Stimulated activated CD4-positive, alpha-beta T cell treated with anti-CD3 and anti-CD28 coated beads, TNF-alpha, amount 100 ng/mL, for 24 hours (primary cell): ENCODE measurements around the gene RPS6KL1.

Experiments
- DNase-seq, 3 experiments: peaks; one replicate each; pipeline ENCODE4 v3.0.0-alpha.2; 2020; ENCODE audit warnings: low read depth in 3 of 3

The RPS6KL1 gene, protein sequence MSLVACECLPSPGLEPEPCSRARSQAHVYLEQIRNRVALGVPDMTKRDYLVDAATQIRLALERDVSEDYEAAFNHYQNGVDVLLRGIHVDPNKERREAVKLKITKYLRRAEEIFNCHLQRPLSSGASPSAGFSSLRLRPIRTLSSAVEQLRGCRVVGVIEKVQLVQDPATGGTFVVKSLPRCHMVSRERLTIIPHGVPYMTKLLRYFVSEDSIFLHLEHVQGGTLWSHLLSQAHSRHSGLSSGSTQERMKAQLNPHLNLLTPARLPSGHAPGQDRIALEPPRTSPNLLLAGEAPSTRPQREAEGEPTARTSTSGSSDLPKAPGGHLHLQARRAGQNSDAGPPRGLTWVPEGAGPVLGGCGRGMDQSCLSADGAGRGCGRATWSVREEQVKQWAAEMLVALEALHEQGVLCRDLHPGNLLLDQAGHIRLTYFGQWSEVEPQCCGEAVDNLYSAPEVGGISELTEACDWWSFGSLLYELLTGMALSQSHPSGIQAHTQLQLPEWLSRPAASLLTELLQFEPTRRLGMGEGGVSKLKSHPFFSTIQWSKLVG

GRCh38 chr14:74922752-74923401 is at the start of gene RPS6KL1:
Gene RPS6KL1 (minus strand): TSS chr14:74923260. CDS start chr14:74921541, 1,719 bp downstream.
- DNase-seq, result peak; percentile 52 to 74 (median 61)

- DNase-seq, result no peak
These were observed 45.8 kb upstream of the RPS6KL1 start for GRCh38 chr14:74968811-74969210.

DNA sequence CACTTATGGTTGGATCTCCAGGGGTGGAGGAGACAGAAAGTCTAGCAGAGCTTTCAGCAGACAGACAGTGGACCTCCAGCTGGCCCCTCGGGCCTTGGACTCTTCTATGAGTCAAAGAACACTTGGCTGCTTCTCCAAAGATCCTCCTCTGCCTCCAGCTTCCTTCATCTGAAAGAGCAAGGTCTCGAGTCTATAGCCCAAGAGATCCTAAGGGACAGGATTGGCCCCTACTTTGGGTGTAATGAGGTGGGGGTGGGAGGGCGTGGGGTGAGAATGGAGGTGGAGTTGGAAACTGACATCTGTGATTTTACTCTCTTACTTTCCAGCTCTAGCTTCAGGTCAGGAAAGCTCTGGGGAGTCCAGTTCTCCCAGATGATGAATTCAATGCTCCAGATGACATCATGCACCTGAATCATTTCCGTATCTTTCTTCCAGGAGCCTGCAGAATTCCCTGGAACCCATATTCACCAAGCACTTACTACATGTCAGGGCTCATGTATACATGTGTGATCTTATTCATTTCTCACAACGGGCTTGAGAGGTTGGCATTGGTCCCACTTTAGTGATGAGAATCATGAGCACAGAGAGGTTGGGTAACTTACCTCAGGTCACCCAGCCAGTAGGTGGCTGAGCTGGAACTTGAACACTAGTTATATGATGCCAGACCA is 42.6 kb upstream of the RPS6KL1 start:
- DNase-seq, result no peak

- no peak for DNase-seq
These were observed 41.9 kb upstream of the RPS6KL1 start for GRCh38 chr14:74964787-74965485.

GRCh38 chr14:74963705-74964271 is 40.7 kb upstream of the RPS6KL1 start:
- DNase-seq, result no peak

GRCh38 chr14:74963178-74963704 is 40.2 kb upstream of the RPS6KL1 start:
- no peak for DNase-seq

DNA sequence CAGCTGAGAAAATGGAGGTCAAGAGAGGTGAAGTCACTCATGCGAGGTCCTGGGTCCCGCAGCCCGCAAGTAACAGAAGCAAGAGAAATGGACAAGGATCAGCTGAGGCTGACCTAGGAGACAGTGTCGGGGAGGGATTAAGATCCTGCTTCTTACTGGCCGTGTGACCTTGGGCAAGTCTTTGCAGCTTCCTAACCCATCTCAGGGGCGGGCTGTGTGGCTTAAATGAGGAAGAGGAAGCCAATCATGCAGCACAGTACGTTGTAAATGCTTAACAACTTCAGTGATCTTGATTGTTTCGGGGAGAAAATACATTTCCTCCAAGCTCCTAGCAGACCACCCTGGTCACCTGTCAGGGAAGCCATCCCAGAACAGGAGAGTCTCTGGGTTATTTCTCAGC is 39.4 kb upstream of the RPS6KL1 start:
- no peak for DNase-seq

GRCh38 chr14:74962046-74962445 is 39.0 kb upstream of the RPS6KL1 start:
- no peak for DNase-seq

GRCh38 chr14:74961238-74961911 is 38.3 kb upstream of the RPS6KL1 start:
- DNase-seq, result no peak

DNA sequence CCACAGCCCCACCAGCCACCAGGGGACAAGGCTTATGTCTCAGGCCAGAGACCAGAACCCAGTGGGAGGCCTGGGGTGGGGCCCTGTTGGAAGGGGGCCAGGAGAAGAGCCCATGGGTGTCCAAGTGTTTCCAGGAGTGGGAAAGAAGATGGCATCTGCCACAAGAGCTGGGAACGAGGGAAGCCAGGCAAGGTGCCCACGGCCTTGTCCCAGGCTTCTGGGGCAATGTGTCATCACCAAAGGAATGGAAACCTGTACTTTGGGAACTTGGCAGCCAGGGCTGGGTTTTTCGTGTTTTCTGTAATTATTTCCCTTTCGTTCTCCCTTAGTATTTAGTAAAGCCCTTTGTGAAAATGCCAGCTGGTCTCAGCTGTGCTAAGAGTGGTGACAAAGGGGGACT is 37.7 kb upstream of the RPS6KL1 start:
- DNase-seq, result no peak

- DNase-seq, result no peak
These were observed 36.6 kb upstream of the RPS6KL1 start for GRCh38 chr14:74959596-74960180.

GRCh38 chr14:74956280-74957072 is 33.4 kb upstream of the RPS6KL1 start:
- DNase-seq, result no peak

- no peak for DNase-seq
These were observed 32.9 kb upstream of the RPS6KL1 start for GRCh38 chr14:74956027-74956279.

DNA sequence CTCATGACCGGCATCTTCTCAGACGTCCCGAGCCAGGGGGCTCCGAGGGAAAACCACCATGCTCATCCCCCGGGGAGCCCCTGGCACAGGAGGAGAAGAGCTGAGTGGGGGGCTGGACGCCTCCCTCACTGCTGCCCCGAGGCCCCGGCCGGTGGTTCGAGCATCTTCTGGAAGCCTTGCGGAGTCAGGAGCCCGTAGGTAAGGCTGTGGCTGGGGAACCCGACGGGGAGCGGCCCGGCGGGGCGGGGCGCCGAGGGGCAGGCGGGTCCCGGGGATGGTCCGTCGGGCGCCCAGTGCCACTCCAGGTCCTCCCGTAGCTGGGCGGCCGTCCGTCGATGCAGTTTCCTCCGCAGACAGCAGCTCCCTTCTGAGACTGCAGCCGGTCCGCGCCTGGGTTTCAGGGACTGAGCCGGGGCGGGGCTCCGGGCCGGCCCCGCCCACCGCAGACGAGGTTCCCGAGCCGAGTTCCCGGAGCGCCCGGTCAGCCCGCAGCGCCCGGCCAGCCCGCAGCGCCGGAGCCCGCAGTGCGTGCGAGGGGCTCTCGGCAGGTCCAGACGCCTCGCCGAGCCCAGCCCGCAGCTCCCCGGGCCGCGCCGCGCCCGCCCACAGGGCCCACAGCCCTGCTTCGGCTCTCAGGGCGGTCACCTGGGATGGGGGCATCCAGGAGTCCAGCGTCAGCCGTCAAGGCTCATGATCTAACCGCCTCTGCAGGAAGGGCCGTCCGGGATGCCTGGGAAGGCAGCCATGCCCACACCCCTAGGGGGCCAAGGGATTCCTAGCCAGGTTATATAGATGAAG is 32.4 kb upstream of the RPS6KL1 start, which contains the start of gene PGF:
Gene PGF (minus strand): TSS at position 369 of the 798 bp plus-strand sequence. CDS start 355 bp downstream, at position 14.
- peak in 1 of 3 experiments; percentile 35 for DNase-seq

DNA sequence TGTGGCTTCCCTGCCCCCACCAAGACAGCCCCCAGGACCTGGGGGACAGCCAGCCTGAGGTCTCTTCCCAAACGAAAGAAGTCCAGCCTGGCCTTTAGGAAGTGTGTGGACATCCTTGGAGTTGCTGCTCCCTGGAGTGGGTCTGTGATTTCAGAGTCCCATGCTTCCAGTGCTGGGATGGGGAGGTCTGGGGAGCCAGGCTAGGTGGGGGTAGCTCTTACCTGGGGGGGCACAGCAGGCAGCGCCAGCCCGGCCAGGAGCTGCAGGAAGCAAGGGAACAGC is 31.8 kb upstream of the RPS6KL1 start:
- DNase-seq, result no peak

DNA sequence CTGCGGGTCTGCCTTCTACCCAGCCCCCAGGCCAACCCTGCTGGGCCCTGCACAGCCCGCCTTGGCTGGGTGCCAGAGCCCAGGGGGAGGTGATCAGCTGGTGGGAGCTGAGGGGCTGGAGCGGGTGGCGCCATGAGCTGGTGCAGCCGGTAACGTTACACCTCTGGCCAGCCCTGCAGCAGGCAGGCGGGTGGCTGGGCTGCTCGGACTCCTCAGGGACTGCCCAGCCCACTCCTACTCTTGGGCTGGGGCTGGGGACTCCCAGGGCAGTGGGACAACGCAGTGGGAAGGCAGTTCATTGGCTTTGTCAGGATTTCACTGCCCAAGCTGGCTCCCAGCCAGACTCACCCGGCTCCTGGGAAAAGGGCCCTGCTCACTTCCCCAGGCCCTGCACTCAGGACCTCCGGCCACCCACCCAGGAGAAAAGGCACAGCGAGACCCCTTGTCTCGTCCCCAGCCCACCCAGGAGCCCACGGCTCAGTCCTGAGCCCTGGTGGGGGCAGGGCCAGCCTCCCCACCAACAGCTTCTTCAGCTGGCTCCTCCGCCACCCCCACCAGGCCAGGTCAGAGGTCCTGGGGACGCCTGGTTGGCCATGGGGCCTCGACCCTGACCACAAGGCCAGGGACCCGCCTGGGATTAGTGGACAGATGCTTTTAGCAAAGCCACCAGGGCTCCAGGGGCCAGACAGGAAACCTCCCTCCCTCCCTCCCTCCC is 31.3 kb upstream of the RPS6KL1 start:
- no peak for DNase-seq

DNA sequence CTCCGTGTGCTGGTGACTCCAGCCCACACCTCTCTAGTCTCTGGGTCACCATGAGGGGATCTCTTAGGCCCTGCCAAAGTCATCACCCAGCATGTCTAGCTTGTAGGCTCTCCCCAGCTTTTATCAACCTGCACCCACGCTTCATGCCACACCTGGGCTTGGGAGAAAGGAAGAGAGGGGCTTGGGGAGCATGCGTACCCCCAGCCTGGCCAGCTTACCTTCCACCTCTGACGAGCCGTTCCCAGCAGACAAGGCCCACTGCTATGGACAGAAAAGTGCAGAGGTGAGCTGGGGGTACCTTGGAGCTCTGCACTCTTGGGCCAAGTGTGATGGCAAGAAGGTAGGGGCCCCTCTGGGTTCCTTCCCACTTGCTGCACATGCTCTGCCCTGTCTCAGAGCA is 30.6 kb upstream of the RPS6KL1 start:
- no peak for DNase-seq
